Measurements from ENCODE around the gene RNLS.

Gene RNLS

GRCh38 chr10:88404133-88404532 is 179.0 kb downstream of the RNLS start:
- TF ChIP-seq SIN3A (IDR thresholded peaks at IDR 0.05; ENCODE audit: borderline replicate concordance, insufficient read depth, low read length) (no peak), FOXP2 (optimal IDR thresholded peaks at IDR 0.05; ENCODE audit: borderline replicate concordance, extremely low read depth, extremely low read length, insufficient read depth) (no peak), TAF1 (IDR thresholded peaks at IDR 0.05; ENCODE audit: borderline replicate concordance, insufficient read depth, low read length) (no peak), REST (IDR thresholded peaks at IDR 0.05; ENCODE audit: insufficient read depth in 1 of 2, low read depth in 2 of 2, low read length in 2 of 2) (no peak)

DNA sequence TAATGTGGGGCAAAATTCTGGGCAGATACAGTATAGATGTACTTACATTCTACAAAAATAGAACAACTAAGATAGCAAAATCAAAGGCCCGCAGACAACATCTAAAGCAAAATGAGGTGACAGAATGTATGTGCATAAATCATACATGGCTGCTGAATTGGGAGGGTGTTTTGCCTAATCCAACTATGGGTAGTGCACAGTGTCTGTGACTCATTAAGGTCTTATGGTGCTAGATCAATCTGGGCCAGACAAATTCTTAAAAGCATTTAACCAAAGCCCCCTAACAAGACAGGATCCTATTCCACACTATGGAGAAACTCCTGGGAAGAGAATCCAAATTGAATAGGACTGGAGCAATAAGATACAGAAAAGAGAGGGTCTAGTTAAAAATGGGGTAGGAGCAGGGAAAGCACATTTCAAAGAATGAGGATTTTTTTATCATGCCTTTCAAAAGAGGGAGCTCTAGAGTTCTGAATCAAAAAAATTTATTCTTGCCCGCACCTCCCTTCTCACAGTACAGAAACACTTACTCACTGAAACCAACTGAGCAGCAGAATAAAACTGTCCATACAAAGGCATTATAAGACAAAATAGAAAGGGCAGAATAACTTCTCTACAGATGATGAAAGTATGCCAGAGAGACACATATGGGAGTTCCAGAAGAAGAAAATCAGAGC is 181.3 kb downstream of the RNLS start:
- TF ChIP-seq TAF1 (IDR thresholded peaks at IDR 0.05; ENCODE audit: borderline replicate concordance, insufficient read depth, low read length) (no peak), SIN3A (IDR thresholded peaks at IDR 0.05; ENCODE audit: borderline replicate concordance, insufficient read depth, low read length) (no peak), REST (IDR thresholded peaks at IDR 0.05; ENCODE audit: insufficient read depth in 1 of 2, low read depth in 2 of 2, low read length in 2 of 2) (no peak), POLR2AphosphoS5 (IDR thresholded peaks at IDR 0.05; ENCODE audit: low read depth, low read length) (no peak), FOXP2 (optimal IDR thresholded peaks at IDR 0.05; ENCODE audit: borderline replicate concordance, extremely low read depth, extremely low read length, insufficient read depth) (no peak)

- TF ChIP-seq FOXP2 (optimal IDR thresholded peaks at IDR 0.05; ENCODE audit: borderline replicate concordance, extremely low read depth, extremely low read length, insufficient read depth) (no peak), REST (IDR thresholded peaks at IDR 0.05; ENCODE audit: insufficient read depth in 1 of 2, low read depth in 2 of 2, low read length in 2 of 2) (no peak), SIN3A (IDR thresholded peaks at IDR 0.05; ENCODE audit: borderline replicate concordance, insufficient read depth, low read length) (no peak), TAF1 (IDR thresholded peaks at IDR 0.05; ENCODE audit: borderline replicate concordance, insufficient read depth, low read length) (no peak), POLR2AphosphoS5 (IDR thresholded peaks at IDR 0.05; ENCODE audit: low read depth, low read length) (no peak)
Observed at GRCh38 chr10:88399240-88399639, 183.9 kb downstream of the RNLS start.

- TF ChIP-seq TAF1 (IDR thresholded peaks at IDR 0.05; ENCODE audit: borderline replicate concordance, insufficient read depth, low read length) (no peak), REST (IDR thresholded peaks at IDR 0.05; ENCODE audit: insufficient read depth in 1 of 2, low read depth in 2 of 2, low read length in 2 of 2) (no peak), POLR2AphosphoS5 (IDR thresholded peaks at IDR 0.05; ENCODE audit: low read depth, low read length) (no peak), SIN3A (IDR thresholded peaks at IDR 0.05; ENCODE audit: borderline replicate concordance, insufficient read depth, low read length) (no peak), FOXP2 (optimal IDR thresholded peaks at IDR 0.05; ENCODE audit: borderline replicate concordance, extremely low read depth, extremely low read length, insufficient read depth) (no peak)
Observed at GRCh38 chr10:88395677-88396076, 187.4 kb downstream of the RNLS start.

Measured in PFSK-1 (cell line).